Measurements from ENCODE around the gene RETNLB. TPM values are rescaled to one million over a fixed set of nuclear protein-coding genes. Genes with fewer than 3 reads are reported as not detected.

Gene RETNLB, protein sequence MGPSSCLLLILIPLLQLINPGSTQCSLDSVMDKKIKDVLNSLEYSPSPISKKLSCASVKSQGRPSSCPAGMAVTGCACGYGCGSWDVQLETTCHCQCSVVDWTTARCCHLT
- total RNA-seq (ENCODE audit: low replicate concordance): not detected in 2 replicates

GRCh38 chr3:108757404-108757982 is at the start of gene RETNLB:
RETNLB (minus strand) TSS chr3:108757410; CDS start chr3:108757185, 225 bp downstream.

Other genes starting within 250 kb of the RETNLB start
- gene MYH15, start 246.8 kb downstream of the RETNLB start, total RNA-seq (ENCODE audit: low replicate concordance): 0.15 and 1.1 TPM in 2 replicates
- 1.5 and 7.8 TPM in 2 replicates for gene CIP2A, start 168.0 kb downstream of the RETNLB start, total RNA-seq (ENCODE audit: low replicate concordance)
- 5.4 and 9.0 TPM in 2 replicates for gene DZIP3, start 167.7 kb downstream of the RETNLB start, total RNA-seq (ENCODE audit: low replicate concordance)
- not detected in 2 replicates for gene TRAT1, start 65.4 kb upstream of the RETNLB start, total RNA-seq (ENCODE audit: low replicate concordance)
- not detected in 2 replicates for gene GUCA1C, start 196.5 kb upstream of the RETNLB start, total RNA-seq (ENCODE audit: low replicate concordance)

All from smooth muscle cell of the coronary artery (primary cell).